Tibial nerve (tissue), 4 donors: ENCODE data around the gene TMEM131L. TPM values are rescaled to one million over a fixed set of nuclear protein-coding genes. Genes with fewer than 3 reads are reported as not detected.

ENCODE experiments used
- DNase-seq, 2 donors: peaks; one replicate each; pipeline ENCODE4 v3.0.0-alpha.2; 2019; ENCODE audit warnings: low spot score in 2 of 2
- H3K27ac ChIP-seq, 4 donors: fragments of 200-600 bp; sonication (generic) in 3 of 4; one replicate each; pipeline ENCODE4 v1.5.1; 2017 to 2019; ENCODE audit warnings: mild to moderate bottlenecking in 1 of 4
- H3K27me3 ChIP-seq, 2 donors: fragments of 200-600 bp; sonication (generic) in 1 of 2; one replicate each; pipeline versions ENCODE4 v1.5.1 to v1.6.0; 2017 to 2019
- H3K36me3 ChIP-seq, 3 donors: fragments of 200-600 bp; sonication (generic); one replicate each; pipeline ENCODE4 v1.5.1; 2018 to 2019
- H3K4me1 ChIP-seq, 4 donors: fragments of 200-600 bp; sonication (generic) in 3 of 4; one replicate each; pipeline ENCODE4 v1.5.1; 2017 to 2019
- H3K4me3 ChIP-seq, 4 donors: fragments of 200-600 bp; sonication (generic) in 3 of 4; one replicate each; pipeline ENCODE4 v1.5.1; 2017 to 2019; ENCODE audit warnings: mild to moderate bottlenecking in 1 of 4, moderate library complexity in 1 of 4
- H3K9me3 ChIP-seq, 4 donors: fragments of 200-600 bp; sonication (generic) in 3 of 4; one replicate each; pipeline ENCODE4 v1.5.1; 2017 to 2019
- EP300 ChIP-seq, 2 donors: sonication (generic); formaldehyde crosslinking; IDR thresholded peaks; one replicate each; pipeline ENCODE4 v1.6.1; 2017; ENCODE audit warnings: antibody characterized with exemption in 2 of 2, mild to moderate bottlenecking in 1 of 2
- POLR2A ChIP-seq, 2 donors: fragments of 450-650 bp; IDR thresholded peaks; one replicate each; pipeline ENCODE4 v1.6.1; 2017; ENCODE audit warnings: antibody characterized with exemption in 2 of 2, mild to moderate bottlenecking in 2 of 2, moderate library complexity in 2 of 2
- WGBS, 2 donors: methylation state at CpG; one replicate each; pipeline ENCODE4 v1.1.5; 2018; 5-methylcytosine and 5-hydroxymethylcytosine counted together
- total RNA-seq, 4 donors: library from RNA; depleted of rRNA; stranded (reverse); fragments of >200 nt; gene quantifications; one replicate each; pipeline ENCODE4 v1.1.0, GENCODE V29; 2016
- TF ChIP-seq, protein P1 (sequence below), 5 experiments: fragments of 200-600 bp in 3 of 5; fragments of 450-650 bp in 2 of 5; sonication (generic) in 3 of 5; IDR thresholded peaks; one replicate each; pipeline ENCODE4 v1.5.1; 2016 to 2019; ENCODE audit warnings: antibody characterized with exemption in 5 of 5, mild to moderate bottlenecking in 3 of 5, moderate library complexity in 2 of 5

TMEM131L gene
- total RNA-seq, 4 donors from 2014 or later = 8.7 to 19.9 (median 12.1) TPM

DNA sequence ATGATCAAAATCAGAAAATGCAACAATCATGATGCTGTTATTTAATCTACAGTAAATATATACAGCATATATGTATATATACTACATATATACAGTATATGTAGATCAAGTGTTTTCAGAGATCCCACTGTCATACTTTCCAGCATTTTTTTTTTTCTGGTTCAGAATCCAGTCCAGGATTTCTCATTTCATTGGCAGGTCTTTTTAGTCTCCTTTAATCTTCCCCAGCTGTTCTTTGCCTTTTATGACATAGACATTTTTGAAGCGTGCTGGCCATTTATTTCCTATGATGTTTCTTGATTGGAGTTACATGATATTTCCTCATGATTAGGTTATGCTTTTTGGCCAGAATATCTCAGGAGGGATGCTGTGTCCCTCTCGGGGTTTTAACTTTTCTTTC lies 125.9 kb downstream of the TMEM131L start:
- Histone ChIP-seq H3K4me1 (no peaks in the 10 kb centered on the region), H3K27me3 (no peaks in the 10 kb centered on the region), H3K27ac (no peak overlapping the region), H3K9me3 (no peaks in the 10 kb centered on the region), H3K36me3 (peaks cover 0 to 25% (median 0%) of the 10 kb centered on the region in 3 donors), H3K4me3 (no peak overlapping the region)
- no peak for TF ChIP-seq EP300 (IDR thresholded peaks at IDR 0.05)
- TF ChIP-seq, protein P1, sequence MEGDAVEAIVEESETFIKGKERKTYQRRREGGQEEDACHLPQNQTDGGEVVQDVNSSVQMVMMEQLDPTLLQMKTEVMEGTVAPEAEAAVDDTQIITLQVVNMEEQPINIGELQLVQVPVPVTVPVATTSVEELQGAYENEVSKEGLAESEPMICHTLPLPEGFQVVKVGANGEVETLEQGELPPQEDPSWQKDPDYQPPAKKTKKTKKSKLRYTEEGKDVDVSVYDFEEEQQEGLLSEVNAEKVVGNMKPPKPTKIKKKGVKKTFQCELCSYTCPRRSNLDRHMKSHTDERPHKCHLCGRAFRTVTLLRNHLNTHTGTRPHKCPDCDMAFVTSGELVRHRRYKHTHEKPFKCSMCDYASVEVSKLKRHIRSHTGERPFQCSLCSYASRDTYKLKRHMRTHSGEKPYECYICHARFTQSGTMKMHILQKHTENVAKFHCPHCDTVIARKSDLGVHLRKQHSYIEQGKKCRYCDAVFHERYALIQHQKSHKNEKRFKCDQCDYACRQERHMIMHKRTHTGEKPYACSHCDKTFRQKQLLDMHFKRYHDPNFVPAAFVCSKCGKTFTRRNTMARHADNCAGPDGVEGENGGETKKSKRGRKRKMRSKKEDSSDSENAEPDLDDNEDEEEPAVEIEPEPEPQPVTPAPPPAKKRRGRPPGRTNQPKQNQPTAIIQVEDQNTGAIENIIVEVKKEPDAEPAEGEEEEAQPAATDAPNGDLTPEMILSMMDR (IDR thresholded peaks at IDR 0.05) = no peak
- TF ChIP-seq POLR2A (IDR thresholded peaks at IDR 0.05) = no peak
- DNase-seq = no peak
- WGBS, 2 donors = 80 to 89% methylated on average over 2 of the region's 2 CpGs

DNA sequence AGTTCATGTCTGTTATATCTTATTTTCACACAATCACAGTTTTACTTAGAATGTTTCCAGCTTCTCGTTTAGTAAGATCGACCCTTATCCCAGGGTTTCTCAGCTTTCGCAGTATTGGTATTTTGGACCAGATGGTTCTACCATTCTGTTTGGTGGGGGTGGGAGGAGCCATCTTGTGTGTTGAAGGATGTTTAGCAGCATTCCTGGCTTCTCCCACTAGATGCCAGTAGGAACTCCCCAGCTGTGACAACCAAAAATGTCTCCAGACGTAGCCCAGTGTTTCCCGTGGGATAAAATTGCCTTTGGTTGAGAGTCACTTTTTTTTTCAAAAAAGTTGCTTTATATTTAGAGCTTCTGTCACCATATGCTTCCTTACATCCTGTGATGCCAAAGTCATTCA lies 127.0 kb downstream of the TMEM131L start:
- WGBS, 2 donors = 92 to 93% methylated on average over 5 of the region's 5 CpGs
- TF ChIP-seq POLR2A (IDR thresholded peaks at IDR 0.05) (no peak), EP300 (IDR thresholded peaks at IDR 0.05) (no peak)
- TF ChIP-seq, protein P1 (IDR thresholded peaks at IDR 0.05) = no peak
- Histone ChIP-seq H3K9me3 (no peaks in the 10 kb centered on the region), H3K27ac (no peak overlapping the region), H3K27me3 (no peaks in the 10 kb centered on the region), H3K4me3 (no peak overlapping the region), H3K36me3 (peaks cover 0 to 25% (median 0%) of the 10 kb centered on the region in 3 donors), H3K4me1 (no peaks in the 10 kb centered on the region)
- DNase-seq = no peak

- Histone ChIP-seq H3K4me3 (no peak overlapping the region), H3K4me1 (no peaks in the 10 kb centered on the region), H3K36me3 (peaks cover 0 to 35% (median 0%) of the 10 kb centered on the region in 3 donors), H3K27ac (no peak overlapping the region), H3K9me3 (no peaks in the 10 kb centered on the region), H3K27me3 (no peaks in the 10 kb centered on the region)
- WGBS, 2 donors = 86 to 87% methylated on average over 2 of the region's 2 CpGs
- no peak for TF ChIP-seq POLR2A (IDR thresholded peaks at IDR 0.05)
- no peak for DNase-seq
Observed at GRCh38 chr4:153594210-153594609, 128.1 kb downstream of the TMEM131L start.

GRCh38 chr4:153595894-153596601 lies 129.9 kb downstream of the TMEM131L start:
- no peak overlapping the region for H3K4me3 ChIP-seq
- H3K27me3 ChIP-seq = no peaks in the 10 kb centered on the region
- peaks cover 0 to 49% (median 0%) of the 10 kb centered on the region in 3 donors for H3K36me3 ChIP-seq
- 95 to 96% methylated on average over 6 of the region's 6 CpGs for WGBS, 2 donors
- H3K4me1 ChIP-seq = no peaks in the 10 kb centered on the region
- H3K27ac ChIP-seq = no peak overlapping the region
- TF ChIP-seq EP300 (IDR thresholded peaks at IDR 0.05) (no peak), POLR2A (IDR thresholded peaks at IDR 0.05) (no peak)
- TF ChIP-seq, protein P1 (IDR thresholded peaks at IDR 0.05) = no peak
- H3K9me3 ChIP-seq = no peaks in the 10 kb centered on the region
- DNase-seq = no peak

GRCh38 chr4:153602758-153603157 lies 136.6 kb downstream of the TMEM131L start:
- no peaks in the 10 kb centered on the region for H3K9me3 ChIP-seq
- TF ChIP-seq POLR2A (IDR thresholded peaks at IDR 0.05) = no peak
- TF ChIP-seq, protein P1 (IDR thresholded peaks at IDR 0.05) = no peak
- no peak for TF ChIP-seq EP300 (IDR thresholded peaks at IDR 0.05)
- H3K27ac ChIP-seq = no peak overlapping the region
- DNase-seq = no peak
- no peak overlapping the region for H3K4me3 ChIP-seq
- peaks cover 0 to 77% (median 12%) of the 10 kb centered on the region in 3 donors for H3K36me3 ChIP-seq
- 97 to 100% methylated on average over 3 of the region's 3 CpGs for WGBS, 2 donors
- H3K4me1 ChIP-seq = no peaks in the 10 kb centered on the region
- no peaks in the 10 kb centered on the region for H3K27me3 ChIP-seq
